ENCODE results near the gene SEMA5A. TPM values are rescaled to one million over a fixed set of nuclear protein-coding genes. Genes with fewer than 3 reads are reported as not detected.

The SEMA5A gene
- total RNA-seq, 1 donor from 2014 or later, result 0.51 TPM

GRCh38 chr5:9452181-9452580 is 93.7 kb downstream of the SEMA5A start:
- no peak overlapping the region for H3K27ac Mint-ChIP-seq (ENCODE audit: unreplicated experiment)
- H3K9me3 Mint-ChIP-seq (ENCODE audit: unreplicated experiment), result peaks cover 3% of the 10 kb centered on the region
- H3K4me1 Mint-ChIP-seq (ENCODE audit: low read depth, unreplicated experiment), result peaks cover 11% of the 10 kb centered on the region

DNA sequence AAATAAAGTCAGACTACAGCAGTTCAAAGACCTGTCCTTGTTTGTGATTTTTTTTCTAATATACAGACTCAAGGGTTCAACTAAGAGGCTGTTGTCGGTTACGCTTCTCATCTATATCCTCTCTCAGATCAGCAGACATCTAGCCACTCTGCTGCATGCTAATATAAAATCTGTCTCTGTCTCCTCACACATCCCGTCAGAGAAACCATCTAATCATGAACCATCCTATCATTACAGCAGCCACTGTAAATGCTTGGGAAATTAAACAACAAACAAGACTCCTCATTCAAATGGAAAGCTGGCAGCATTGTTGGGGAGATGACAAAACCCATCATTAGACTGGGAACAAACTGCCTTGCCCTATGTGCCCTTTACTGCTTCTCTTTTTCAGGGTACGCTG is 94.8 kb downstream of the SEMA5A start:
- TF ChIP-seq, protein P1, sequence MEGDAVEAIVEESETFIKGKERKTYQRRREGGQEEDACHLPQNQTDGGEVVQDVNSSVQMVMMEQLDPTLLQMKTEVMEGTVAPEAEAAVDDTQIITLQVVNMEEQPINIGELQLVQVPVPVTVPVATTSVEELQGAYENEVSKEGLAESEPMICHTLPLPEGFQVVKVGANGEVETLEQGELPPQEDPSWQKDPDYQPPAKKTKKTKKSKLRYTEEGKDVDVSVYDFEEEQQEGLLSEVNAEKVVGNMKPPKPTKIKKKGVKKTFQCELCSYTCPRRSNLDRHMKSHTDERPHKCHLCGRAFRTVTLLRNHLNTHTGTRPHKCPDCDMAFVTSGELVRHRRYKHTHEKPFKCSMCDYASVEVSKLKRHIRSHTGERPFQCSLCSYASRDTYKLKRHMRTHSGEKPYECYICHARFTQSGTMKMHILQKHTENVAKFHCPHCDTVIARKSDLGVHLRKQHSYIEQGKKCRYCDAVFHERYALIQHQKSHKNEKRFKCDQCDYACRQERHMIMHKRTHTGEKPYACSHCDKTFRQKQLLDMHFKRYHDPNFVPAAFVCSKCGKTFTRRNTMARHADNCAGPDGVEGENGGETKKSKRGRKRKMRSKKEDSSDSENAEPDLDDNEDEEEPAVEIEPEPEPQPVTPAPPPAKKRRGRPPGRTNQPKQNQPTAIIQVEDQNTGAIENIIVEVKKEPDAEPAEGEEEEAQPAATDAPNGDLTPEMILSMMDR (IDR thresholded peaks at IDR 0.05; ENCODE audit: partially characterized antibody, unreplicated experiment), result no peak
- Mint-ChIP-seq H3K27me3 (ENCODE audit: unreplicated experiment) (no peaks in the 10 kb centered on the region), H3K9me3 (ENCODE audit: unreplicated experiment) (peaks cover 3% of the 10 kb centered on the region), H3K4me1 (ENCODE audit: low read depth, unreplicated experiment) (peaks cover 6% of the 10 kb centered on the region), H3K36me3 (ENCODE audit: unreplicated experiment) (peaks cover 4% of the 10 kb centered on the region), H3K27ac (ENCODE audit: unreplicated experiment) (no peak overlapping the region), H3K4me3 (ENCODE audit: unreplicated experiment) (no peak overlapping the region)
- no peak for DNase-seq

More at GRCh38 chr5:9452181-9452580, 93.7 kb downstream of the SEMA5A start:
- TF ChIP-seq, protein P1 (IDR thresholded peaks at IDR 0.05; ENCODE audit: partially characterized antibody, unreplicated experiment), result no peak
- Mint-ChIP-seq H3K4me3 (ENCODE audit: unreplicated experiment) (no peak overlapping the region), H3K36me3 (ENCODE audit: unreplicated experiment) (peaks cover 4% of the 10 kb centered on the region), H3K27me3 (ENCODE audit: unreplicated experiment) (no peaks in the 10 kb centered on the region)
- no peak for DNase-seq

DNA sequence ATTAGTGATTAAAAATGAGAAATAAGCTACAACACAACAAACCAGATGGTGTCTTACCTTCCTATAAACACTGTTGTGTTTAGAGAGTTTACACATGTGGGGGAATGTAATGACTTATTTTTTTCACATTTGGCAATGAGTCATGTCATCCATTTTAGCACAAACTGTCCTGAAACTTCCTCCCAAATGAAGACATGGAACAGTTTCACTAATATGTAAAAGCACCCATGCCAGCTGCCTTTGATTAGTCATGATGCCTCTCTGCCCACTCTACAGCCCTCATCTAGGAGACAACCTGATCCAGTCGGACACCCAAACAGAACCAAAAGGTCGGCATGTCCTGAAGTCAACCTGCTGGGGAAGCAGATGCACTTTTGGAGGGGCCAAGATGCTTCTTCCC is 98.2 kb downstream of the SEMA5A start:
- Mint-ChIP-seq H3K36me3 (ENCODE audit: unreplicated experiment) (peaks cover 4% of the 10 kb centered on the region), H3K9me3 (ENCODE audit: unreplicated experiment) (peaks cover 3% of the 10 kb centered on the region), H3K4me1 (ENCODE audit: low read depth, unreplicated experiment) (no peaks in the 10 kb centered on the region), H3K27ac (ENCODE audit: unreplicated experiment) (no peak overlapping the region), H3K4me3 (ENCODE audit: unreplicated experiment) (no peak overlapping the region), H3K27me3 (ENCODE audit: unreplicated experiment) (no peaks in the 10 kb centered on the region)
- TF ChIP-seq, protein P1 (IDR thresholded peaks at IDR 0.05; ENCODE audit: partially characterized antibody, unreplicated experiment), result no peak
- no peak for DNase-seq

GRCh38 chr5:9445826-9446388 is 100.0 kb downstream of the SEMA5A start:
- Mint-ChIP-seq H3K36me3 (ENCODE audit: unreplicated experiment) (peaks cover 4% of the 10 kb centered on the region), H3K4me1 (ENCODE audit: low read depth, unreplicated experiment) (no peaks in the 10 kb centered on the region), H3K4me3 (ENCODE audit: unreplicated experiment) (no peak overlapping the region), H3K9me3 (ENCODE audit: unreplicated experiment) (peaks cover 3% of the 10 kb centered on the region), H3K27me3 (ENCODE audit: unreplicated experiment) (no peaks in the 10 kb centered on the region), H3K27ac (ENCODE audit: unreplicated experiment) (no peak overlapping the region)
- DNase-seq, result no peak
- TF ChIP-seq, protein P1 (IDR thresholded peaks at IDR 0.05; ENCODE audit: partially characterized antibody, unreplicated experiment), result no peak

GRCh38 chr5:9444346-9444745 is 101.5 kb downstream of the SEMA5A start:
- TF ChIP-seq, protein P1 (IDR thresholded peaks at IDR 0.05; ENCODE audit: partially characterized antibody, unreplicated experiment), result no peak
- H3K27ac Mint-ChIP-seq (ENCODE audit: unreplicated experiment), result no peak overlapping the region
- H3K4me1 Mint-ChIP-seq (ENCODE audit: low read depth, unreplicated experiment), result no peaks in the 10 kb centered on the region
- peaks cover 4% of the 10 kb centered on the region for H3K36me3 Mint-ChIP-seq (ENCODE audit: unreplicated experiment)
- peaks cover 3% of the 10 kb centered on the region for H3K9me3 Mint-ChIP-seq (ENCODE audit: unreplicated experiment)
- H3K27me3 Mint-ChIP-seq (ENCODE audit: unreplicated experiment), result no peaks in the 10 kb centered on the region
- no peak for DNase-seq
- no peak overlapping the region for H3K4me3 Mint-ChIP-seq (ENCODE audit: unreplicated experiment)
